ENCODE results near the gene SRRT.

The SRRT gene

DNA sequence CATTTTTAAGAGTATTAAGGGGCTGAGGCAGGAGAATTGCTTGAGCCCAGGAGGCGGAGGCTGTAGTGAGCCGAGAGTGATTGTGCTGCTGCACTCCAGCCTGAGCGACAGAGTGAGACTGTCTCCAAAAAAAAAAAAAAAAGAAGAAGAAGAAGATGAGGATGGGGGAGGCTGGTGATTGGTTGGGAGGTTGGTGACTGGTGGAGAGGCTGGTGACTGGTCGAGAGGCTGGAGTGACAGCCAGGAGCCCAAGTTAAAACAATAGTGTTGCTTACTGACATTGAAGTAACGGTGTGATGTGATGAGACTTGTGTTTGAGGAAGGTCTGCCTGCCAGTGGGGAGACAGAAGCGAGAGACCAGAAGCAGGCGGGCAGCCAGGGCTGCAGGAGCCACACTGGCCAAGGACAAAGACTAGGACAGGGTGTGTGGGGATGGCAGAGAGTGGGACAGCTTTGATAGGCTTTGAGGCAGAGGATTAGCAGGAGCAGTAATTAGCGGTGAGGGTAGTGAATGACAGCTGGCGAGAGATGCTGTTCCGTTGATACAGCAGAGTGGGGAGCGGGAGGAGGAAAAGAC is 4.9 kb downstream of the SRRT start:
- no peak for DNase-seq (ENCODE audit: low read depth in 2 of 2)

DNA sequence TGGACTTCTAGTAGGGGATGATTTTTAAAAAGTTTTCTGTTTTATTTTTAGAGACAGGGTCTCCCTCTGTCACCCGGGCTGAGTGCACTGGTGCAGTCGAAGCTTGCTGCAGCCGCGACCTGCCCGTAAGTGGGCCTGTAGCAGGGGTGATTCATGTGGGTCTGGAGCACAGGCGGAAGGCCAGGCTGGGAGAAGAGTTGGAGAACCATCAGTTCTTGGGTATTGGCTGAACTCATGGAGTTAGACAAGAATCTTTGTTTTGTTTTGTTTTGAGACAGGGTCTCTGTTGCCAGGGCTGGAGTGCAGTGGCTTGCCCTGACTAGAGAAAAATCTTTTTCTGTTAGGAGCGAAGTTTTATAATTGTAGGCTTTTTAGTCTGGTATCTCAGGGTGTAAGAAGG is 5.7 kb downstream of the SRRT start:
- no peak for DNase-seq (ENCODE audit: low read depth in 2 of 2)

GRCh38 chr7:100881136-100881535 is 6.2 kb downstream of the SRRT start:
- no peak for DNase-seq (ENCODE audit: low read depth in 2 of 2)

GRCh38 chr7:100882201-100882600 is 7.3 kb downstream of the SRRT start:
- DNase-seq (ENCODE audit: low read depth in 2 of 2): no peak

DNA sequence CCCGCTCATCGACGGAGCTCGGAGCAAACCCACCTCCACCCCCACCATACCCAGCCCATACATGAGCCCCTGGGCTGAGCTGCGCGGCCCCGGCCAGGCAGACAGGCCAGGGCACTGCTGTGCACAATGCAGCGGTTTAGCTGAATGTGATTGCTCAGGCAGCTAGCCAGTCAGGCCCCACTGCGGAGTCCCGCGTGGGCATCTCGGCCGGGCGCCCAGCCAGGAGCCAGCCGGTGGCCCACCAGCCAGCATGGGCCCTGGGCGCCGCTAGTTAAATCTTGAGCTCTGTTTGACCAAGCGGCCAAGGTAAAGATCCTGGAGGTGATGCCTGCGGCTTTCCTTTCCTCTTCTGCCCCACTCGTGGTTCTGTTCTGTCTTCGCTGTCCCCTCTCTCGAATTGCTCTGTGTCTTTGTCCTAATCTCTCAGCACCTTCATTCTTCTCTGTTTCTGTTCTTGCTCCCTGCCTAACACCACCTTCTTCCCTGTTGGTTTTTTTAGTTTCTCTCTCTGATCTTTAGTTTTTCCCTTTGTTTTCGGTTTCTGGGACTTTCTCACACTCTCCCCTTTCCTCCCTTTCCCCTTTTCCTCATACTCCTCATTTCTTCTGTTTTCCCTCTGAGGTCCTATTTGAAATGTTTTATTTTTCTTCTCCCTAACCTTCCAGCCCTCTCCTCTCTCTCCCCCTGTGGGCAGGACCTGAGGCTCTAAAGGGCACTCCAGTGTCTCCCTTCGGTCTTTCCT is 8.1 kb downstream of the SRRT start:
- no peak for DNase-seq (ENCODE audit: low read depth in 2 of 2)

DNA sequence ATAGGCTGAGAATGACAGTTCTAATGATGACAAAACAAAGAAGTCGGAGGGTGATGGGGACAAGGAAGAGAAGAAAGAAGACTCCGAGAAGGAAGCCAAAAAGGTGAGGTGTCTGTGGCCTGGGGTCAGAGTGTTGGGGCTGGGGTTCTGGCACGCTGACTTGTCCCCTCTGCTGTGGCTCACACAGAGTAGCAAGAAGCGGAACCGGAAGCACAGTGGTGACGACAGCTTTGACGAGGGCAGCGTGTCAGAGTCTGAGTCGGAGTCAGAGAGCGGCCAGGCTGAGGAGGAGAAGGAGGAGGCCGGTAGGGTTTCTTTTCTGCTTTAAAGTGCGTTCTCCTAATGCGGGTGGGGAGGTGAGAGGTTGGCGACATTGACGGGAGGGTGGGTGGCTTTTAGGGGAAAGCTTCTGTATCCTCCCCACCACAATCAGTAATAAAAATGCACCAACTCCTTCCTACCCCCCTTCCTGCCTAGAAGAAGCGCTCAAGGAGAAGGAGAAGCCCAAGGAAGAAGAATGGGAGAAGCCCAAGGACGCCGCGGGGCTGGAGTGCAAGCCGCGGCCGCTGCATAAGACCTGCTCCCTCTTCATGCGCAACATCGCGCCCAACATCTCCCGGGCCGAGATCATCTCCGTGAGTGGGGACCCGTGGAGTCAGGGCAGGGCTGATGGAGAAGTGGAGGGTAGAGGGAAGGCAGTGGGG is 10.0 kb downstream of the SRRT start:
- no peak for DNase-seq (ENCODE audit: low read depth in 2 of 2)

GRCh38 chr7:100885440-100886141 is 10.7 kb downstream of the SRRT start:
- DNase-seq (ENCODE audit: low read depth in 2 of 2): no peak

DNA sequence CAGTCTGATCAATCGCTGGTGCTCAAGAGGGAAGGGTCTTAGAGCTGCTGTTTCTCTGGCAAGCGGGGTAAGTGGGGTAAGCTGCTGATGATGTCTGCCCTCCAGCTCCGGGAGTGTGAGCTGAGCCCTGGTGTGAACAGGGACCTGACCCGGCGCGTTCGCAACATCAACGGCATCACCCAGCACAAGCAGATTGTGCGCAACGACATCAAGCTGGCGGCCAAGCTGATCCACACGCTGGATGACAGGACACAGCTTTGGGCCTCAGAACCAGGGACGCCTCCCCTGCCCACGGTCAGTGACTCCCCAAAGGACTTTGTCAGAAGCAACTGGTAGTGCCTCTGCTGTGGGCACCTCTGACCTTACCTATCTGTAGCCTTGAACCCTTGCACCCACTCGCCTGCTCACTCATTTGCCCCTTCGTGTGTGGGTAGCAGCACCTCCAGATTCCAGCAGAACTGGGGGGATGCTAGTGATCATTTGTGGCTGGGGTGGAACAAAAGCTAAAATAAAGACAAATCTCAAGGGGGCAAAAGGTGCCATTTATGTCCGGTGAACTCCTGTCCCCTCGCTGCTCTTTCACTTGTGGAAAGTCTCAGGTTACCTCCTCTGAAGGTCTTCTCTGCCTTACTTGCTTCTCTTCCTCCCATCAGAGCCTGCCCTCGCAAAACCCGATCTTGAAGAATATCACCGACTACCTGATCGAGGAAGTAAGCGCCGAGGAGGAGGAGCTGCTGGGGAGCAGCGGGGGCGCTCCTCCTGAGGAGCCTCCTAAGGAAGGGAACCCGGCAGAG is 11.4 kb downstream of the SRRT start:
- DNase-seq (ENCODE audit: low read depth in 2 of 2): no peak

DNA sequence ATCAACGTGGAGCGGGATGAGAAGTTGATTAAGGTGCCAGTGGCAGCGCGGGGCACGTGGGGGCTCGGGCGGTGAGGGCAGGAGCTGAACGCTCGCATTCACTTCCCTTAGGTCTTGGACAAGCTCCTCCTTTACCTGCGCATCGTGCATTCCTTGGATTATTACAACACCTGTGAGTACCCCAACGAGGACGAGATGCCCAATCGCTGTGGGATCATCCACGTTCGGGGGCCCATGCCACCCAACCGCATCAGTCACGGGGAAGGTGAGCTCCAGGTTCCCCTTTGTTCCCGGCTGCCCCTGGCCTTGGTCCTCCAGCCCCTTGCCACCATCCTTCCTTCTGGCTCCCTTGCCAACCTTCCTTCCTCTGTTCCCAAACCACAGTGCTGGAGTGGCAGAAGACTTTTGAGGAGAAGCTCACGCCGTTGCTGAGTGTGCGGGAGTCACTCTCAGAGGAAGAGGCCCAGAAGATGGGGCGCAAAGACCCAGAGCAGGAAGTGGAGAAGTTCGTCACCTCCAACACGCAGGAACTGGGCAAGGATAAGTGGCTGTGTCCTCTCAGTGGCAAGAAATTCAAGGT is 12.1 kb downstream of the SRRT start:
- DNase-seq (ENCODE audit: low read depth in 2 of 2): no peak

- no peak for DNase-seq (ENCODE audit: low read depth in 2 of 2)
These were observed 12.8 kb downstream of the SRRT start for GRCh38 chr7:100887516-100888290.

DNA sequence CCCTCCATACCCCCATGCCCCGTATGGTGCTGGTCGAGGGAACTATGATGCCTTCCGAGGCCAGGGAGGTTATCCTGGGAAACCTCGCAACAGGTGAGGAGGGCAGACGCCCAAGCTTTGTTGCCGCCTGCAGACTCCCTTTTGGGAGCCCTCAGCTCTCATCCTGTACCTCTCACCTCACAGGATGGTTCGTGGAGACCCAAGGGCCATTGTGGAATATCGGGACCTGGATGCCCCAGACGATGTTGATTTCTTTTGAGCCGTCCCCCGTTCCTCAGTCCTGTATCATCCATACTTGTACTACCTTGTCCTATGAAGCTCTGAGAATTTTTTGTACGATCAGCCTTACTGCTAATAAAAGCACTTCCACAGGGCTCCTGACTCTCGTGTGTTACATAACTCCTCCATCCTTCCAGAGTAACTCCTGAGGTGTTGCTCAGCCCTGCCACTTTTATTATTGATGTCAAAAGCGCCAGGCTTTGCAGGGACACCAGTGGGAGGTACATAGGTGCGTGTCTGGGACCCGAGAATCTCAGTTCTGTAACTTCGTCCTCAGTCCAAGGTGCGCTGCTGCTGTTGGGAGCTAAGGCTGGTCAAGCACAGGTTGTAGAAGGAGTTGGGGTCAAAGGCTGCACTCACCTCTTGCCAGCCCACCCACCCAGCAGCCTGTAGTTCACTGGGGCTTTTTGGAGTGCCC is 13.5 kb downstream of the SRRT start:
- no peak for DNase-seq (ENCODE audit: low read depth in 2 of 2)

GRCh38 chr7:100888988-100889750 is 14.3 kb downstream of the SRRT start, which contains the start of gene UFSP1:
Gene UFSP1, minus strand, starts transcription at chr7:100889715. Its CDS starts 444 bp downstream, at chr7:100889271.
- DNase-seq (ENCODE audit: low read depth in 2 of 2): no peak

GRCh38 chr7:100890653-100891567 is 16.0 kb downstream of the SRRT start:
- DNase-seq (ENCODE audit: low read depth in 2 of 2): no peak

DNA sequence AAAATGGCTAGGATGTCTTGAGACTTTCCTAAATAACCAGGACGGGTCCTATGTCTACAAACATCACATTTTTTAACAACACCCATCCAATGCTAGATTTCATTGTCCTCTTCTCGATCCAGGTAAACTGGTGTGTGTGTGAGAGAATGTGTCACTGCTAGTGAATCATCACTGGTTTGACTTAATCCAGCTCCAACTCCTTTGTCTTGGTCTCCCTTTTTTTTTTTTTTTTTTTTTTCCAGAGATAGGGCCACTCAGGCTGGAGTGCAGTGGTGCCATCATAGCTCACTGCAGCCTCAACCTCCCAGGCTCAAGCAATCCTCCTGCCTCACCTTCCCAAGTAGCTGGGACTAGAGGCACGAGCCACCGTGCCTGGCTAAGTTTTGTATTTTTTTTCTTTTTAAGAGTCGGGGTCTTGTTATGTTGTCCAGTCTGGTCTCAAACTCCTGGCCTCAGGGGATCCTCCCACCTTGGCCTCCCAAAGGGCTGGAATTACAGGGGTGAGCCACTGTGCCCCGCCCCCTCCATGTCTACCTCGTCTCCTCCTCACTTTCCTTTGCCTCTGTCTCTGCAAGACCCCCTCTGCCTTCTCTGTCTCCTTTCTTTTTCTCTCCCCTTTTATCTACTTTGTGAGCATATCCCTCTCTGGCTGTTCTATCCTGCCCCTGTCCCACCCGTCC is 16.8 kb downstream of the SRRT start:
- DNase-seq (ENCODE audit: low read depth in 2 of 2): no peak

DNA sequence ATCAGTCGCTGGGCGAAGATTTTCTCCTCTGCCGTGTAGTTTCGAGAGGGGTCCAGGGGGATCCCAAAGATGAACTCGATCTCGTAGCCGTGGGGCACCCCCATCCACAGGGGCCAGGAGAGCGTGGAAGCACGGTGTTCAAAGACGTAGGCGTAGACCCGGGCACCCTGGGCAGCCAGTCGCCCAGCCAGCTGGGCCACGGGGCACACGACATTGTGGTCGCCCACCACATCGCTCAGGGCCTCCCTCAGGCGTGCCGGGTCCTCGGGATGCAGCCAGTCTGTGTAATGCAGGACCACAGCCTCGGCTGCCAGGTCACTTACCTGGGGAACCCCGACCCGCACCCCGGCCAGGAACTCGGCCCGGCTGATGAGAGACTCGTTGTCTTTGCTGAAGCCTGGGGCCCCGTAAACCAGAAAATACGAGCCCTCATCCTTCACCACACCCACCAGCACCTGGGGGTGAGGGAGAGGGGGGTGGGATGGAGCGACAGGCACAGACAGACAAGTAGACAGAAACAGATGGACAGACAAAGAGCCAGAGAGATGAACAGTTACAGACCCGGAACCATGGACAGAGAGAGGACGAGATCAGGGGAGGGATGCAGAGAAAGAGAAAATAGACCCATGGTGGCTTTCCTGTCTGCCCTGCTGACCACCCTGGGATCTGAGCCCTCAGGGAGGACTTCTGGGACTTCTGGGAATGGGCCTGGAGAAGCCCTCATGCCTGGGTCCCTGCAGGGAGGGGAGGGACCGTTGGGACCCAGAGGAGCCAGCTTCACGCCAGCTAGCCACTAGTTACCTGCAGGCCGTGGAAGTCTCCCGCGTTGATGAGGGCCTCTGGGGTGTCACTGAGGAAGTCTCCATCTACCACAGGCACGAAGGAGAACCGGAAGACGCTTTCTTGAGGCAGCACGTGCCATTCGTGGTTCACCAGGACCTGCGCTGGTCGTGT is 17.7 kb downstream of the SRRT start:
- DNase-seq (ENCODE audit: low read depth in 2 of 2): no peak

GRCh38 chr7:100893318-100893895 is 18.5 kb downstream of the SRRT start:
- no peak for DNase-seq (ENCODE audit: low read depth in 2 of 2)

All from stimulated activated CD8-positive, alpha-beta memory T cell treated with anti-CD3 and anti-CD28 coated beads, Interleukin-2, amount 100 ng/mL, for 48 hours (primary cell).